A549 (cell line): ENCODE results near the gene MED27. TPM values are rescaled to one million over a fixed set of nuclear protein-coding genes. Genes with fewer than 3 reads are reported as not detected.

Experiments
- ATAC-seq, 2 experiments: fragments of 200-7000 bp in 1 of 2; fragments of >200 bp in 1 of 2; cut with Nextera tagmentation in 1 of 2; cut with Tn5 transposase in 1 of 2; 3 replicates each; pipeline versions ENCODE4 v1.8.0 to v1.9.1; 2018 to 2020; ENCODE audit warnings: mild to moderate bottlenecking in 1 of 2, moderate library complexity in 1 of 2
- CTCF ChIA-PET: fragments of 300-600 bp; sonication (Branson Sonifier 250); formaldehyde crosslinking; extraction: SDS; loops from one replicate; lab custom pipeline; 2021; ENCODE audit warnings: antibody characterized with exemption, inconsistent platforms; lab: Yijun Ruan, JAX
- POLR2A ChIA-PET: fragments of 350-600 bp; formaldehyde crosslinking; extraction: SDS; loops from one replicate; lab custom pipeline; 2021; ENCODE audit warnings: antibody characterized with exemption, inconsistent platforms; lab: Yijun Ruan, JAX
- DNase-seq, 2 experiments: peaks; one replicate each; pipeline versions ENCODE4 v3.0.0 to v3.0.0-alpha.2; 2011 to 2016; ENCODE audit warnings: low read depth in 1 of 2, low spot score in 1 of 2
- FAIRE-seq: peaks from 2 replicates; lab custom pipeline; 2011; peaks lifted over from hg19 to GRCh38; lab: Jason Lieb, UNC
- H3K27ac ChIP-seq, 2 experiments: fragments of >200 bp; sonication (Bioruptor Twin); formaldehyde crosslinking; 3 replicates each; pipeline ENCODE4 v1.5.1; 2016 to 2017
- H3K4me1 ChIP-seq: fragments of >200 bp; sonication (Bioruptor Twin); formaldehyde crosslinking; 3 replicates; pipeline ENCODE4 v1.6.1; 2016
- H3K4me2 ChIP-seq: fragments of >200 bp; sonication (Bioruptor Twin); formaldehyde crosslinking; 3 replicates; pipeline ENCODE4 v1.6.1; 2016
- H3K4me3 ChIP-seq: fragments of >200 bp; sonication (Bioruptor Twin); formaldehyde crosslinking; 3 replicates; pipeline ENCODE4 v1.5.1; 2016
- H3K9me3 ChIP-seq: fragments of >200 bp; sonication (Bioruptor Twin); formaldehyde crosslinking; 3 replicates; pipeline ENCODE4 v1.6.1; 2016
- BHLHE40 ChIP-seq: IDR thresholded peaks from 2 replicates; pipeline ENCODE4 v1.6.1; 2012; ENCODE audit warnings: low read depth, low read length, inconsistent platforms
- CHD2 ChIP-seq: fragments of 150-350 bp; IDR thresholded peaks from 2 replicates; pipeline ENCODE4 v1.6.1; 2014; ENCODE audit warnings: low read length; ENCODE audit not compliant: partially characterized antibody
- ESRRA ChIP-seq: fragments of 150-350 bp; IDR thresholded peaks from 2 replicates; pipeline ENCODE4 v1.6.1; 2014; ENCODE audit warnings: mild to moderate bottlenecking, low read length, borderline replicate concordance
- FOSB ChIP-seq: fragments of 250-450 bp; sonication (Bioruptor Pico); IDR thresholded peaks from 2 replicates; pipeline ENCODE4 v1.5.0; 2020; ENCODE audit warnings: mild to moderate bottlenecking, moderate library complexity
- FOSL2 ChIP-seq, 2 experiments: fragments of 450-650 bp in 1 of 2; fragments of >200 bp in 1 of 2; sonication (Bioruptor Twin) in 1 of 2; formaldehyde crosslinking; IDR thresholded peaks; 2 replicates each; pipeline versions ENCODE4 v1.5.0 to v1.6.1; 2016 to 2020; ENCODE audit warnings: mild to moderate bottlenecking in 1 of 2, moderate library complexity in 1 of 2
- HOXA7 ChIP-seq: fragments of 250-450 bp; sonication (Bioruptor Pico); IDR thresholded peaks from 2 replicates; pipeline ENCODE4 v1.5.0; 2020; ENCODE audit warnings: mild to moderate bottlenecking, moderate library complexity
- HOXB13 ChIP-seq: fragments of 250-450 bp; sonication (Bioruptor Pico); IDR thresholded peaks from 2 replicates; pipeline ENCODE4 v1.5.0; 2020; ENCODE audit warnings: low read depth, mild to moderate bottlenecking, moderate library complexity
- HOXB5 ChIP-seq: fragments of 250-450 bp; sonication (Bioruptor Pico); IDR thresholded peaks from 2 replicates; pipeline ENCODE4 v1.5.0; 2020; ENCODE audit warnings: mild to moderate bottlenecking, moderate library complexity
- JUNB ChIP-seq: fragments of >200 bp; sonication (Bioruptor Twin); formaldehyde crosslinking; IDR thresholded peaks from 2 replicates; pipeline ENCODE4 v1.6.1; 2016
- KDM1A ChIP-seq: fragments of 200-600 bp; sonication (generic); IDR thresholded peaks from 2 replicates; pipeline ENCODE4 v1.6.1; 2016; ENCODE audit warnings: low read depth, mild to moderate bottlenecking
- KDM5A ChIP-seq: fragments of 200-600 bp; sonication (generic); IDR thresholded peaks from 2 replicates; pipeline ENCODE4 v1.6.1; 2016; ENCODE audit warnings: antibody characterized with exemption, mild to moderate bottlenecking
- MAFK ChIP-seq: fragments of 450-650 bp; IDR thresholded peaks from 2 replicates; pipeline ENCODE4 v1.6.1; 2014; ENCODE audit not compliant: partially characterized antibody
- MAZ ChIP-seq: fragments of 150-350 bp; IDR thresholded peaks from 2 replicates; pipeline ENCODE4 v1.6.1; 2014; ENCODE audit warnings: antibody characterized with exemption, low read depth, low read length, borderline replicate concordance
- MYC ChIP-seq: IDR thresholded peaks from 2 replicates; pipeline ENCODE4 v1.6.1; 2012; ENCODE audit warnings: mild to moderate bottlenecking, inconsistent platforms, low read length, improper control_type of control experiment, borderline replicate concordance
- NPAS2 ChIP-seq: fragments of 250-450 bp; sonication (Bioruptor Pico); IDR thresholded peaks from 2 replicates; pipeline ENCODE4 v1.8.0; 2022; ENCODE audit warnings: mild to moderate bottlenecking, moderate library complexity, borderline replicate concordance
- NR3C1 ChIP-seq: fragments of >200 bp; sonication (Bioruptor Twin); formaldehyde crosslinking; IDR thresholded peaks from 3 replicates; pipeline ENCODE4 v1.6.1; 2017
- POLR2A ChIP-seq: IDR thresholded peaks from 2 replicates; pipeline ENCODE4 v1.6.1; 2012; ENCODE audit warnings: mild to moderate bottlenecking, low read length
- RCOR1 ChIP-seq: fragments of 150-350 bp; IDR thresholded peaks from 2 replicates; pipeline ENCODE4 v1.6.1; 2014; ENCODE audit warnings: antibody characterized with exemption, low read length, low read depth
- RFX5 ChIP-seq: fragments of 450-650 bp; IDR thresholded peaks from 2 replicates; pipeline ENCODE4 v1.7.1; 2014; ENCODE audit warnings: antibody characterized with exemption, mild to moderate bottlenecking, moderate library complexity
- SREBF2 ChIP-seq: fragments of 450-650 bp; IDR thresholded peaks from 2 replicates; pipeline ENCODE4 v1.6.1; 2014; ENCODE audit warnings: mild to moderate bottlenecking, moderate library complexity
- TFCP2L1 ChIP-seq: fragments of 250-450 bp; sonication (Bioruptor Pico); IDR thresholded peaks from 2 replicates; pipeline ENCODE4 v1.5.0; 2021; ENCODE audit warnings: mild to moderate bottlenecking
- TP53 ChIP-seq: fragments of 250-450 bp; sonication (Bioruptor Pico); IDR thresholded peaks from 2 replicates; pipeline ENCODE4 v1.5.0; 2021; ENCODE audit warnings: mild to moderate bottlenecking, moderate library complexity
- ZC3H11A ChIP-seq: fragments of 450-650 bp; IDR thresholded peaks from 2 replicates; pipeline ENCODE4 v1.6.1; 2014; ENCODE audit warnings: antibody characterized with exemption, mild to moderate bottlenecking
- WGBS: methylation state at CpG from one replicate; pipeline ENCODE4 v1.1.6; 2017; ENCODE audit errors: missing lambda C conversion rate; 5-methylcytosine and 5-hydroxymethylcytosine counted together
- polyA plus RNA-seq, 4 experiments: library from polyadenylated mRNA; depleted of rRNA in 3 of 4; stranded (reverse); fragments of >200 nt; fragmentation: RNase III in 1 of 4; extraction: RNeasy Plus Mini Kit Qiagen cat#74134 plus additional on column Dnase treatment in 1 of 4; gene quantifications; 2 replicates in 3 of 4; 3 replicates in 1 of 4; pipeline ENCODE4 v1.2.3, GENCODE V29; 2011 to 2017
- TF ChIP-seq, protein P1 (sequence below): IDR thresholded peaks from 2 replicates; pipeline ENCODE4 v1.6.1; 2012
- TF ChIP-seq, protein P2 (sequence below): fragments of 450-650 bp; IDR thresholded peaks from 2 replicates; pipeline ENCODE4 v1.6.1; 2014; ENCODE audit warnings: antibody characterized with exemption
- TF ChIP-seq, protein P3 (sequence below): fragments of 250-450 bp; sonication (Bioruptor Pico); IDR thresholded peaks from 2 replicates; pipeline ENCODE4 v1.5.0; 2020; ENCODE audit warnings: low read depth, mild to moderate bottlenecking, moderate library complexity
- TF ChIP-seq, protein P4 (sequence below): fragments of 250-450 bp; sonication (Bioruptor Pico); IDR thresholded peaks from 2 replicates; pipeline ENCODE4 v1.5.0; 2021; ENCODE audit warnings: mild to moderate bottlenecking, moderate library complexity, borderline replicate concordance

Gene MED27
- polyA plus RNA-seq, 2 of the 4 experiments (the other 2 are of a cell fraction): 24.2 to 37.8 TPM

DNA sequence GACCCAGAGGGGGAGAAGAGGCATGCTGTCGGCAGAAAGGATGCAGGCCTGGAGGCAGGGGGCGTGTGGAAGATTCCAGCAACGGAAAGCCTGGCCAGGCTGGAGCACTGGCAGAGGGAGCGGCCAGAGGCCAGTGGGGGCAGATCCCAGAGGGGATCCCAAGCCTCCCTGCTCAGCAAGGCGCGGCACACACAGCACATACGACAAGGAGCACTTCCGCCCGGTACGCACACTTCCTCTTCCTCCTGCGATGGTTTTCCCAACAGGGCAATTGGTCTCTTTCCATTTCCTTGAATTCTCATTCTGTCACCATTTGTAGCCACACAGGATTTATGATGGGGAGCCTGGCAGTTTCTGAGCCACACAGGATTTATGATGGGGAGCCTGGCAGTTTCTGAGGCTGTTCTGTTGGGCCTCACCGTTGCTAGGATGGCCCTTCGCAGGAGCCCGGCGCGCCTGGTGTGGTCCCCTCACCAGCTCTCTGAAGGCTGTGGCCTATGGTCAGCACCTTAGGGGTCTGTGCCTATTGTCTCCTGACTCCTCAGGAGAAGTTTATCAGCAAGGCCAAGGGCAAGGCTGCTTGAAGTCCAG, 216.3 kb downstream of the MED27 start:
- Histone ChIP-seq H3K4me3 (no peak overlapping the region), H3K4me1 (no peaks in the 10 kb centered on the region), H3K4me2 (no peak overlapping the region), H3K27ac (no peak overlapping the region), H3K9me3 (no peaks in the 10 kb centered on the region)
- no peak for DNase-seq
- CTCF ChIA-PET: interaction anchor here (1.0 kb wide), 2 partner anchors 9 to 11 kb away, joined by 3 read pairs; no protein-coding TSS in a partner anchor
- no peak for ATAC-seq
- POLR2A ChIA-PET: no interaction called here
- FAIRE-seq: no peak
- 85% methylated on average over 16 of the region's 16 CpGs for WGBS
- TF ChIP-seq TP53 (CRISPR knock-in tag): no peak
- no peak for TF ChIP-seq JUNB
- no peak for TF ChIP-seq ZC3H11A
- no peak for TF ChIP-seq KDM1A
- no peak for TF ChIP-seq RCOR1
- TF ChIP-seq MAZ: no peak
- no peak for TF ChIP-seq SREBF2
- no peak for TF ChIP-seq NR3C1
- no peak for TF ChIP-seq POLR2A
- TF ChIP-seq HOXA7 (CRISPR knock-in tag): no peak

DNA sequence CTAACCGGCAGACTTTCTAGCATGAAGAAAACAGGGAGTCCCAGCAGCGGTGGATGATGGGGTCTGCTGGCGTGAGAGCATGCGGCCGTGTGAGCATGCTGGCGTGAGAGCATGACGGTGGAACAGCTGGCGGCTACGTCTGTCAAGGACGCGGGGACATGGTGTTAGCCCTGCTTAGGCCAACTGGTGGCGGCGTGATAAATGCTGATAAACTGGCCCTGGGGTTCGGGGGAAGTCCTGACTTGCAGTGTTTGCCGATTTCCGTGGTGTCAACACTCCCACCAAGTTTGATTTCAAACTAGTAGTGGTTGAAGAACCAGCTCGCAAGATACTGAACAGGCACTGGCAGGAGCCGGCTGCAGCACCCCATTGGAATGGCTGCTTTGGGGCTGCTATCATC, 217.4 kb downstream of the MED27 start:
- ChIA-PET POLR2A (no interaction called here), CTCF (interaction anchor here (0.8 to 1.1 kb wide), 2 partner anchors 305 to 307 kb away, joined by 3 read pairs; no protein-coding TSS in a partner anchor)
- no peak for FAIRE-seq
- Histone ChIP-seq H3K4me1 (no peaks in the 10 kb centered on the region), H3K27ac (no peak overlapping the region), H3K4me2 (no peak overlapping the region), H3K9me3 (no peaks in the 10 kb centered on the region), H3K4me3 (no peak overlapping the region)
- no peak for ATAC-seq
- no peak for DNase-seq
- 81% methylated on average over 18 of the region's 18 CpGs for WGBS
- TF ChIP-seq TP53 (CRISPR knock-in tag) (no peak), MAZ (no peak), MYC (no peak), BHLHE40 (no peak), FOSL2 (IDR thresholded peaks at IDR 0.05) (no peak), FOSL2 (CRISPR knock-in tag; IDR thresholded peaks at IDR 0.05) (no peak), KDM5A (no peak), CHD2 (no peak), MAFK (no peak), FOSB (no peak), RFX5 (no peak), TFCP2L1 (CRISPR knock-in tag) (no peak)
- TF ChIP-seq, protein P1, sequence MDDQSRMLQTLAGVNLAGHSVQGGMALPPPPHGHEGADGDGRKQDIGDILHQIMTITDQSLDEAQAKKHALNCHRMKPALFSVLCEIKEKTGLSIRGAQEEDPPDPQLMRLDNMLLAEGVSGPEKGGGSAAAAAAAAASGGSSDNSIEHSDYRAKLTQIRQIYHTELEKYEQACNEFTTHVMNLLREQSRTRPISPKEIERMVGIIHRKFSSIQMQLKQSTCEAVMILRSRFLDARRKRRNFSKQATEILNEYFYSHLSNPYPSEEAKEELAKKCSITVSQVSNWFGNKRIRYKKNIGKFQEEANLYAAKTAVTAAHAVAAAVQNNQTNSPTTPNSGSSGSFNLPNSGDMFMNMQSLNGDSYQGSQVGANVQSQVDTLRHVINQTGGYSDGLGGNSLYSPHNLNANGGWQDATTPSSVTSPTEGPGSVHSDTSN: no peak
- TF ChIP-seq, protein P2, sequence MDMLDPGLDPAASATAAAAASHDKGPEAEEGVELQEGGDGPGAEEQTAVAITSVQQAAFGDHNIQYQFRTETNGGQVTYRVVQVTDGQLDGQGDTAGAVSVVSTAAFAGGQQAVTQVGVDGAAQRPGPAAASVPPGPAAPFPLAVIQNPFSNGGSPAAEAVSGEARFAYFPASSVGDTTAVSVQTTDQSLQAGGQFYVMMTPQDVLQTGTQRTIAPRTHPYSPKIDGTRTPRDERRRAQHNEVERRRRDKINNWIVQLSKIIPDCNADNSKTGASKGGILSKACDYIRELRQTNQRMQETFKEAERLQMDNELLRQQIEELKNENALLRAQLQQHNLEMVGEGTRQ: no peak
- TF ChIP-seq, protein P3, sequence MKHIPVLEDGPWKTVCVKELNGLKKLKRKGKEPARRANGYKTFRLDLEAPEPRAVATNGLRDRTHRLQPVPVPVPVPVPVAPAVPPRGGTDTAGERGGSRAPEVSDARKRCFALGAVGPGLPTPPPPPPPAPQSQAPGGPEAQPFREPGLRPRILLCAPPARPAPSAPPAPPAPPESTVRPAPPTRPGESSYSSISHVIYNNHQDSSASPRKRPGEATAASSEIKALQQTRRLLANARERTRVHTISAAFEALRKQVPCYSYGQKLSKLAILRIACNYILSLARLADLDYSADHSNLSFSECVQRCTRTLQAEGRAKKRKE (CRISPR knock-in tag): no peak

DNA sequence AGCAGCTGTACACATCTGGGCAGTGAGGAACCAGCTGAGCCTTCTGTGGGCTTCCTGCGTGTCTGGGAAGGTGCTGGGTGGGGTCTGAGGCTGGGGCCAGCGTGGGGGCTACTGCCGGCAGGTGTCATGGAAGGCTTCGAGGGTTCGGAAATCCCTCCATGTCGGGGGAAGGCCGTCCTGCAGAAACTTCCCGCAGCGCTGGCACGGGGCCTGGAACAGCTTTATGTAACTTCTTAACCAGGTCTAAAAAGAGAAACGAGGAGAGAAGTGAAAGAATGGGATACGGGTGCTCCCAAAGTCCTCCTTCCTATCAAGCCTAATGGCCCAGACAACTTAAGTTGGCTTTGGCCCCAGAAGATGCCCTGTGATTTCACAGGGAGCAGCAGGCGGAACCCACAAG, 219.2 kb downstream of the MED27 start:
- ATAC-seq: no peak
- POLR2A ChIA-PET: no interaction called here
- no peak for TF ChIP-seq CHD2
- TF ChIP-seq, protein P4, sequence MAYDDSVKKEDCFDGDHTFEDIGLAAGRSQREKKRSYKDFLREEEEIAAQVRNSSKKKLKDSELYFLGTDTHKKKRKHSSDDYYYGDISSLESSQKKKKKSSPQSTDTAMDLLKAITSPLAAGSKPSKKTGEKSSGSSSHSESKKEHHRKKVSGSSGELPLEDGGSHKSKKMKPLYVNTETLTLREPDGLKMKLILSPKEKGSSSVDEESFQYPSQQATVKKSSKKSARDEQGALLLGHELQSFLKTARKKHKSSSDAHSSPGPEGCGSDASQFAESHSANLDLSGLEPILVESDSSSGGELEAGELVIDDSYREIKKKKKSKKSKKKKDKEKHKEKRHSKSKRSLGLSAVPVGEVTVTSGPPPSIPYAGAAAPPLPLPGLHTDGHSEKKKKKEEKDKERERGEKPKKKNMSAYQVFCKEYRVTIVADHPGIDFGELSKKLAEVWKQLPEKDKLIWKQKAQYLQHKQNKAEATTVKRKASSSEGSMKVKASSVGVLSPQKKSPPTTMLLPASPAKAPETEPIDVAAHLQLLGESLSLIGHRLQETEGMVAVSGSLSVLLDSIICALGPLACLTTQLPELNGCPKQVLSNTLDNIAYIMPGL (CRISPR knock-in tag): no peak
- TF ChIP-seq SREBF2: no peak
- TF ChIP-seq FOSL2 (IDR thresholded peaks at IDR 0.05): no peak
- TF ChIP-seq FOSL2 (CRISPR knock-in tag; IDR thresholded peaks at IDR 0.05): no peak
- TF ChIP-seq HOXB13: no peak
- TF ChIP-seq ESRRA: no peak
- TF ChIP-seq HOXB5 (CRISPR knock-in tag): no peak
- no peak for TF ChIP-seq NPAS2 (CRISPR knock-in tag)
- TF ChIP-seq MAFK: no peak
- TF ChIP-seq, all 56 proteins: peak for 0
- FAIRE-seq (no peak), DNase-seq (no peak)
- CTCF ChIA-PET: interaction anchor here (1.5 kb wide), 1 partner anchor 376 kb away, joined by 3 read pairs; no protein-coding TSS in a partner anchor
- no peak overlapping the region for H3K27ac ChIP-seq
- no peak overlapping the region for H3K4me3 ChIP-seq
- no peaks in the 10 kb centered on the region for H3K4me1 ChIP-seq
- no peaks in the 10 kb centered on the region for H3K9me3 ChIP-seq
- WGBS: 86% methylated on average over 11 of the region's 13 CpGs
- no peak overlapping the region for H3K4me2 ChIP-seq
